HepG2 (cell line): ENCODE data around the gene PRR20G.
A peak's percentile ranks its signal among the peaks of the same experiment; 100 is the strongest.

ENCODE experiments used
- FOSL1 ChIP-seq: sonication (generic); formaldehyde crosslinking; IDR thresholded peaks from 2 replicates; pipeline ENCODE4 v1.9.0; 2021; ENCODE audit warnings: missing genetic modification reagents, borderline replicate concordance
- ISX ChIP-seq: sonication (generic); formaldehyde crosslinking; conservative IDR thresholded peaks from 2 replicates; pipeline ENCODE4 v1.5.0; 2020; ENCODE audit warnings: missing genetic modification reagents
- NBN ChIP-seq: fragments of 450-650 bp; conservative IDR thresholded peaks from 2 replicates; pipeline ENCODE4 v1.6.1; 2017
- NR3C1 ChIP-seq: sonication (generic); formaldehyde crosslinking; IDR thresholded peaks from 2 replicates; pipeline ENCODE4 v1.4.0; 2020; ENCODE audit warnings: missing genetic modification reagents
- PAX8 ChIP-seq: sonication (generic); formaldehyde crosslinking; IDR thresholded peaks from 2 replicates; pipeline ENCODE4 v1.8.0; 2022; ENCODE audit warnings: mild to moderate bottlenecking, missing genetic modification reagents, borderline replicate concordance
- POLR2A ChIP-seq, 2 experiments: IDR thresholded peaks; 2 replicates each; pipeline ENCODE4 v1.6.1; 2011; ENCODE audit warnings: low read depth in 2 of 2, low read length in 2 of 2, mild to moderate bottlenecking in 1 of 2, moderate library complexity in 1 of 2; ENCODE audit not compliant: insufficient read depth in 1 of 2
- RARA ChIP-seq: IDR thresholded peaks from 2 replicates; pipeline ENCODE4 v1.6.1; 2016; ENCODE audit warnings: missing genetic modification reagents, missing compliant biosample characterization
- ZBTB44 ChIP-seq: sonication (generic); formaldehyde crosslinking; IDR thresholded peaks from 2 replicates; pipeline ENCODE4 v1.4.0; 2020; ENCODE audit warnings: missing genetic modification reagents
- ZNF296 ChIP-seq: sonication (generic); formaldehyde crosslinking; conservative IDR thresholded peaks from 2 replicates; pipeline ENCODE4 v1.5.0; 2020; ENCODE audit warnings: mild to moderate bottlenecking, missing genetic modification reagents
- ZNF589 ChIP-seq: sonication (generic); formaldehyde crosslinking; conservative IDR thresholded peaks from 2 replicates; pipeline ENCODE4 v1.8.0; 2022; ENCODE audit warnings: mild to moderate bottlenecking, moderate library complexity, missing genetic modification reagents
- ZNF598 ChIP-seq: sonication (generic); formaldehyde crosslinking; IDR thresholded peaks from 2 replicates; pipeline ENCODE4 v1.5.1; 2020; ENCODE audit warnings: mild to moderate bottlenecking, missing genetic modification reagents, borderline replicate concordance
- ZNF619 ChIP-seq: sonication (generic); formaldehyde crosslinking; IDR thresholded peaks from 2 replicates; pipeline ENCODE4 v1.4.0; 2020; ENCODE audit warnings: mild to moderate bottlenecking, missing genetic modification reagents
- ZNF776 ChIP-seq: sonication (generic); formaldehyde crosslinking; IDR thresholded peaks from 2 replicates; pipeline ENCODE4 v1.4.0; 2020; ENCODE audit warnings: mild to moderate bottlenecking, missing genetic modification reagents
- TF ChIP-seq, protein P1 (sequence below): sonication (generic); formaldehyde crosslinking; IDR thresholded peaks from 2 replicates; pipeline ENCODE4 v1.5.0; 2020; ENCODE audit warnings: mild to moderate bottlenecking, missing genetic modification reagents, moderate library complexity

- TF ChIP-seq, protein P1, sequence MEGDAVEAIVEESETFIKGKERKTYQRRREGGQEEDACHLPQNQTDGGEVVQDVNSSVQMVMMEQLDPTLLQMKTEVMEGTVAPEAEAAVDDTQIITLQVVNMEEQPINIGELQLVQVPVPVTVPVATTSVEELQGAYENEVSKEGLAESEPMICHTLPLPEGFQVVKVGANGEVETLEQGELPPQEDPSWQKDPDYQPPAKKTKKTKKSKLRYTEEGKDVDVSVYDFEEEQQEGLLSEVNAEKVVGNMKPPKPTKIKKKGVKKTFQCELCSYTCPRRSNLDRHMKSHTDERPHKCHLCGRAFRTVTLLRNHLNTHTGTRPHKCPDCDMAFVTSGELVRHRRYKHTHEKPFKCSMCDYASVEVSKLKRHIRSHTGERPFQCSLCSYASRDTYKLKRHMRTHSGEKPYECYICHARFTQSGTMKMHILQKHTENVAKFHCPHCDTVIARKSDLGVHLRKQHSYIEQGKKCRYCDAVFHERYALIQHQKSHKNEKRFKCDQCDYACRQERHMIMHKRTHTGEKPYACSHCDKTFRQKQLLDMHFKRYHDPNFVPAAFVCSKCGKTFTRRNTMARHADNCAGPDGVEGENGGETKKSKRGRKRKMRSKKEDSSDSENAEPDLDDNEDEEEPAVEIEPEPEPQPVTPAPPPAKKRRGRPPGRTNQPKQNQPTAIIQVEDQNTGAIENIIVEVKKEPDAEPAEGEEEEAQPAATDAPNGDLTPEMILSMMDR (CRISPR knock-in tag): peak; percentile 72
- no peak for TF ChIP-seq NR3C1 (CRISPR knock-in tag)
- no peak for TF ChIP-seq ZNF598 (CRISPR knock-in tag)
- no peak for TF ChIP-seq POLR2A (IDR thresholded peaks at IDR 0.05; ENCODE audit: insufficient read depth in 1 of 2, low read depth in 2 of 2, low read length in 2 of 2)
- TF ChIP-seq ZNF776 (CRISPR knock-in tag): no peak
- no peak for TF ChIP-seq NBN
- no peak for TF ChIP-seq PAX8 (CRISPR knock-in tag)
- no peak for TF ChIP-seq ZBTB44 (CRISPR knock-in tag)
- TF ChIP-seq RARA (CRISPR knock-in tag): no peak
- no peak for TF ChIP-seq ISX (CRISPR knock-in tag)
- TF ChIP-seq ZNF589 (CRISPR knock-in tag): no peak
- TF ChIP-seq ZNF619 (CRISPR knock-in tag): no peak
- no peak for TF ChIP-seq ZNF296 (CRISPR knock-in tag)
- no peak for TF ChIP-seq FOSL1 (CRISPR knock-in tag)
These were observed 33.1 kb downstream of the PRR20G start for GRCh38 chr3:127254730-127255129.
